A673 (cell line): ENCODE results near the gene NINJ2. TPM values are rescaled to one million over a fixed set of nuclear protein-coding genes. Genes with fewer than 3 reads are reported as not detected.

ENCODE experiments used
- BruUV-seq: library from RNA; stranded (reverse); fragments of 400-500 nt; replicated peaks from 2 replicates; lab custom pipeline; 2021; lab: Mats Ljungman, UMichigan
- CTCF ChIA-PET: fragments of 300-600 bp; sonication (Branson Sonifier 250); formaldehyde crosslinking; loops from one replicate; lab custom pipeline; 2022; ENCODE audit warnings: antibody characterized with exemption; lab: Charles Lee
- POLR2A ChIA-PET: fragments of 300-600 bp; sonication (Branson Sonifier 250); formaldehyde crosslinking; loops from one replicate; lab custom pipeline; 2022; ENCODE audit warnings: antibody characterized with exemption; ENCODE audit not compliant: low non-redundant PET; lab: Charles Lee
- DNase-seq: peaks from one replicate; pipeline ENCODE4 v3.0.0-alpha.2; 2015; ENCODE audit warnings: low spot score
- H3K27ac ChIP-seq: fragments of 200-600 bp; sonication (generic); 2 replicates; pipeline ENCODE4 v1.5.1; 2016; ENCODE audit warnings: mixed run types, low read depth, mild to moderate bottlenecking, mixed read lengths, antibody characterized with exemption, low read length; ENCODE audit not compliant: poor library complexity, severe bottlenecking
- H3K27me3 ChIP-seq: fragments of 200-600 bp; sonication (generic); replicated peaks from 2 replicates; pipeline ENCODE4 v1.6.1; 2017; ENCODE audit warnings: mixed run types, low read depth, mild to moderate bottlenecking, mixed read lengths, antibody characterized with exemption, low read length; ENCODE audit not compliant: insufficient read depth, poor library complexity
- H3K36me3 ChIP-seq: fragments of 200-600 bp; sonication (generic); 2 replicates; pipeline ENCODE4 v1.6.1; 2016; ENCODE audit warnings: mixed run types, mild to moderate bottlenecking, mixed read lengths, antibody characterized with exemption, low read length; ENCODE audit not compliant: insufficient read depth, poor library complexity, severe bottlenecking
- H3K4me1 ChIP-seq: fragments of 200-600 bp; sonication (generic); 2 replicates; pipeline ENCODE4 v1.6.1; 2017; ENCODE audit warnings: mixed run types, mild to moderate bottlenecking, mixed read lengths, antibody characterized with exemption, low read length; ENCODE audit not compliant: insufficient read depth, poor library complexity, severe bottlenecking
- H3K4me3 ChIP-seq: fragments of 200-600 bp; sonication (generic); 2 replicates; pipeline ENCODE4 v1.5.1; 2016; ENCODE audit warnings: low read depth, mixed run types, mild to moderate bottlenecking, mixed read lengths, low read length; ENCODE audit not compliant: poor library complexity, severe bottlenecking
- H3K9me3 ChIP-seq: fragments of 200-600 bp; sonication (generic); 2 replicates; pipeline ENCODE4 v1.6.1; 2016; ENCODE audit warnings: mixed run types, low read depth, mild to moderate bottlenecking, mixed read lengths, antibody characterized with exemption, low read length; ENCODE audit not compliant: poor library complexity, severe bottlenecking
- EZH2 ChIP-seq: fragments of 200-600 bp; sonication (generic); IDR thresholded peaks from 2 replicates; pipeline ENCODE4 v1.6.1; 2017; ENCODE audit warnings: borderline replicate concordance, low read depth, mild to moderate bottlenecking, mixed read lengths, antibody characterized with exemption, low read length; ENCODE audit not compliant: poor library complexity, severe bottlenecking
- intact Hi-C: fragments of 100-400 bp; cut with micrococcal nuclease; formaldehyde crosslinking; loops from one replicate; pipeline ENCODE4 v1.10.0; 2022; ENCODE audit not compliant: unreplicated experiment
- total RNA-seq: library from RNA; stranded (reverse); gene quantifications from 2 replicates; pipeline ENCODE4 v1.2.3, GENCODE V29; 2021
- TF ChIP-seq, protein P1 (sequence below): fragments of 300-800, 200-600 bp; sonication (generic); conservative IDR thresholded peaks from 2 replicates; pipeline ENCODE4 v1.5.1; 2017; ENCODE audit warnings: low read depth, mild to moderate bottlenecking, antibody characterized with exemption, low read length, moderate library complexity, mixed read lengths

The NINJ2 gene
- total RNA-seq, 1 experiment from 2014 or later: not detected

DNA sequence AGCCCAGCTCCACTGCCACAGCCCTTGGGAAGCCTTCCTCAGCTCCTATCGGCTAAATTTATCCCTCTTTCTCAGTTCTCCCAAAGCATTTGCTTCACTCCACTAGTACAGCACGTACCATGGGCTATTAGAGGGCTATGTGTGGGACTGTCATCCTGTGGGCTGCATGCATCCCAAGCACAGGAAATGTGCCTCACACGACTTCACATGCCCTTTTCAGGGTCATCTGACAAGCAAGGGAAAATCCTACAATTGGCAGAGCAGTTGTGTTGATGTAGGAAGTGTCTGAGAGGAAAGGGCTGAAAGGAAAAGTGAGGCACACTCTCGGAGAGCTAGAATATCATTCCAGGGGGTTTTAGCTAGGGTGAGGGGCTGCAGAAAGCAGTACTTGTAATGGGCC is 47.6 kb downstream of the NINJ2 start:
- Histone ChIP-seq H3K36me3 (no peaks in the 10 kb centered on the region), H3K27me3 (no peaks in the 10 kb centered on the region), H3K4me1 (no peaks in the 10 kb centered on the region), H3K4me3 (no peak overlapping the region), H3K9me3 (no peaks in the 10 kb centered on the region), H3K27ac (no peak overlapping the region)
- BruUV-seq: no TSS peak
- intact Hi-C loops: no loop called here
- POLR2A ChIA-PET: no interaction called here
- TF ChIP-seq, protein P1, sequence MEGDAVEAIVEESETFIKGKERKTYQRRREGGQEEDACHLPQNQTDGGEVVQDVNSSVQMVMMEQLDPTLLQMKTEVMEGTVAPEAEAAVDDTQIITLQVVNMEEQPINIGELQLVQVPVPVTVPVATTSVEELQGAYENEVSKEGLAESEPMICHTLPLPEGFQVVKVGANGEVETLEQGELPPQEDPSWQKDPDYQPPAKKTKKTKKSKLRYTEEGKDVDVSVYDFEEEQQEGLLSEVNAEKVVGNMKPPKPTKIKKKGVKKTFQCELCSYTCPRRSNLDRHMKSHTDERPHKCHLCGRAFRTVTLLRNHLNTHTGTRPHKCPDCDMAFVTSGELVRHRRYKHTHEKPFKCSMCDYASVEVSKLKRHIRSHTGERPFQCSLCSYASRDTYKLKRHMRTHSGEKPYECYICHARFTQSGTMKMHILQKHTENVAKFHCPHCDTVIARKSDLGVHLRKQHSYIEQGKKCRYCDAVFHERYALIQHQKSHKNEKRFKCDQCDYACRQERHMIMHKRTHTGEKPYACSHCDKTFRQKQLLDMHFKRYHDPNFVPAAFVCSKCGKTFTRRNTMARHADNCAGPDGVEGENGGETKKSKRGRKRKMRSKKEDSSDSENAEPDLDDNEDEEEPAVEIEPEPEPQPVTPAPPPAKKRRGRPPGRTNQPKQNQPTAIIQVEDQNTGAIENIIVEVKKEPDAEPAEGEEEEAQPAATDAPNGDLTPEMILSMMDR: no peak
- TF ChIP-seq EZH2: no peak
- DNase-seq: no peak
- CTCF ChIA-PET: no interaction called here

DNA sequence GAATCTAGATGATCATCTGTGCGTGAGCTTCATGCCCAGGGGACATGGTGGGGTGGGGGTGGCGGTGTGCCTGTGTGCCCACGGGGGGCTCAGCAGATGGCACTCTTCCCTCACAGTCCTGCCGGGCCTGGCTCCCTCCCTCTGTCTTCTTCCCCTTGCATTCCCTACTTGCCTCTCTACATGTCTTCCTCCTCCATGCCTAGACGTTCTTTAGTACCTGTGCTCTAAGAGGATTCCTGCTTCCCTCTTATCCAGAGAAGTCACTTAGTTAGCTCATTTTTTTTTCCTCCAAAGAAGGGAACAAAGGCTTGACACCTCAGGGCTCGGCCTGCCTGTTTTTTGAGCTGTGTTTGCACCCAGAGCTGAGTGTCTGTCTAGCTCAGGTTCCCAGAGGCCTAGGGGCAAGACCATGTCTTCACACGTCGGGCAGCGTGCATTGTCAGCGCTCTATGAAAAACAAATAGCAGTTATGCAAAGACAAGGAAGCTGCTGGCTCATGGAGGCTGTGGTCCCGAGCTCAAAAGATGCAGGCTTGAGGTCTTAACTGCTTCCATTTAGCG is 48.8 kb downstream of the NINJ2 start:
- H3K4me3 ChIP-seq: no peak overlapping the region
- DNase-seq: peak; percentile 46
- intact Hi-C loops: no loop called here
- no peaks in the 10 kb centered on the region for H3K27me3 ChIP-seq
- no peak for TF ChIP-seq EZH2
- TF ChIP-seq, protein P1: peak; percentile 58
- CTCF ChIA-PET: interaction anchor here (0.6 to 1.5 kb wide), 11 partner anchors 10 to 478 kb away, joined by 3 to 17 read pairs (median 4); partner anchors contain the start of gene WNK1
- no TSS peak for BruUV-seq
- no peaks in the 10 kb centered on the region for H3K4me1 ChIP-seq
- POLR2A ChIA-PET: no interaction called here
- H3K9me3 ChIP-seq: no peaks in the 10 kb centered on the region
- H3K27ac ChIP-seq: no peak overlapping the region
- H3K36me3 ChIP-seq: no peaks in the 10 kb centered on the region

DNA sequence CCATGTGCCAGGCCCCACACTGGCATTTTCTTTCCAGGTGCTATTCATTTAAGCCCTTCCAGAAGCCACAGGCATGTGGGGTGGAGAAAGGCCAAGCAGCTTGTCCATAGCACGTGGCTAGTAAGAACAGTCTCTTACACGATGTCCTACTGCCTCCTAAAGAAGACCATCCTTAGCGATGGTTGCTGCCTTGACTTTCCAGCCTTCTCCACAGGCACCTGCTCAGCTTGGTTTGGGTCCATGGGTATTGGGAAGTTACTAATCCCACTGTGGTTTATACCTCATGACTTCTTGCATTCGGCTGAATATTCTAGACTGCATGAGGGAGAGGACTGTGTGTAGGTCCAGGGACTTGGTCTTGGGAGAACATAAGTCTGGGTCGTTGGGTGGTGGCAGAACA is 49.2 kb downstream of the NINJ2 start:
- no peaks in the 10 kb centered on the region for H3K27me3 ChIP-seq
- no peak overlapping the region for H3K27ac ChIP-seq
- no peaks in the 10 kb centered on the region for H3K4me1 ChIP-seq
- no peak for TF ChIP-seq EZH2
- TF ChIP-seq, protein P1: no peak
- POLR2A ChIA-PET: no interaction called here
- BruUV-seq: no TSS peak
- no peak for DNase-seq
- CTCF ChIA-PET: interaction anchor here (0.6 to 1.5 kb wide), 11 partner anchors 9 to 479 kb away, joined by 3 to 17 read pairs (median 4); partner anchors contain the start of gene WNK1
- H3K36me3 ChIP-seq: no peaks in the 10 kb centered on the region
- no peaks in the 10 kb centered on the region for H3K9me3 ChIP-seq
- intact Hi-C loops: no loop called here
- H3K4me3 ChIP-seq: no peak overlapping the region
